Neural progenitor cell (in vitro differentiated cells): ENCODE results near the gene THSD4.

Source experiments
- EZH2 ChIP-seq: fragments of 200-600 bp; sonication (generic); IDR thresholded peaks from 2 replicates; pipeline ENCODE4 v1.6.1; 2017; ENCODE audit warnings: antibody characterized with exemption, mild to moderate bottlenecking, moderate library complexity
- TF ChIP-seq, protein P1 (sequence below): fragments of 200-600 bp; sonication (generic); IDR thresholded peaks from 2 replicates; pipeline ENCODE4 v1.5.1; 2017; ENCODE audit warnings: antibody characterized with exemption, mild to moderate bottlenecking

DNA sequence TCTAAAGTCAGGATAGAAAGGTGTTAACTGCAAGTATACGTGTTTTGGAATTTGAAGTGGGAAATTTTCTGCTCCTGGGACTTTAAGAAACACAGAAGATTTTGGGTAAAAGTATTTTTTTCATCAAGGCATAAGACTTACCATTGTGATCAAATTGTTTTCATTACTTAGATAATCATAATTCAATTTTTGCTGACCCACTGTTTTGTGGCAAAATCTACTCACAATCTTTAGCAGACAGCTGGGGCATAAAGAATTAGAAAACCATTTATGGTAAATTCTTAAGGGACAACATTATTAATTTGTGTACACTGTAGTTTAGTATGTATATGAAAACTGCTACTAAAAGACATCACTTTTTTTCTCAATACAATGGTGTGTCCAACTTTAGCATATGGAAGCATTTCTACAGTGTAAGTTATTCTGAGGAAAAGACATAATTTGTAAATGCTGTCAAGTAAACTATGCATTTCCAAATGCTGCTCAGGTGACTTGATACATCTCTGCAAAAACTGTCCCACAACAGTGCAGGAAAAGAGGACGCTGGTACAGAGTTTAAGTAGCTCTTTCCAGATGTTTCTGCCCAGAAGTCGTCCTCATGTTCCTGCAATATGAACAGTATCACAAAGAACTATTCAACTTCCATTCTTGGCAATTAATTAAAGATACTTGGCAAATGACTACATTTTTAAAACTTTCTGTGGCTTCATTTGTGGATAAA lies 52.3 kb downstream of the THSD4 start:
- TF ChIP-seq, protein P1, sequence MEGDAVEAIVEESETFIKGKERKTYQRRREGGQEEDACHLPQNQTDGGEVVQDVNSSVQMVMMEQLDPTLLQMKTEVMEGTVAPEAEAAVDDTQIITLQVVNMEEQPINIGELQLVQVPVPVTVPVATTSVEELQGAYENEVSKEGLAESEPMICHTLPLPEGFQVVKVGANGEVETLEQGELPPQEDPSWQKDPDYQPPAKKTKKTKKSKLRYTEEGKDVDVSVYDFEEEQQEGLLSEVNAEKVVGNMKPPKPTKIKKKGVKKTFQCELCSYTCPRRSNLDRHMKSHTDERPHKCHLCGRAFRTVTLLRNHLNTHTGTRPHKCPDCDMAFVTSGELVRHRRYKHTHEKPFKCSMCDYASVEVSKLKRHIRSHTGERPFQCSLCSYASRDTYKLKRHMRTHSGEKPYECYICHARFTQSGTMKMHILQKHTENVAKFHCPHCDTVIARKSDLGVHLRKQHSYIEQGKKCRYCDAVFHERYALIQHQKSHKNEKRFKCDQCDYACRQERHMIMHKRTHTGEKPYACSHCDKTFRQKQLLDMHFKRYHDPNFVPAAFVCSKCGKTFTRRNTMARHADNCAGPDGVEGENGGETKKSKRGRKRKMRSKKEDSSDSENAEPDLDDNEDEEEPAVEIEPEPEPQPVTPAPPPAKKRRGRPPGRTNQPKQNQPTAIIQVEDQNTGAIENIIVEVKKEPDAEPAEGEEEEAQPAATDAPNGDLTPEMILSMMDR: no peak
- no peak for TF ChIP-seq EZH2
